IPS-11a (cell line): ENCODE measurements around the gene KLHDC4.
"Not testable (repeated sequence)": the region's sequence is repeated elsewhere in the genome, so short reads cannot be mapped to it uniquely, and the experiment has no call there.

Experiments
- H3K4me3 ChIP-seq: one replicate; pipeline ENCODE4 v1.5.1; 2013; ENCODE audit warnings: low read depth, low read length, control low read depth

The KLHDC4 gene

GRCh38 chr16:87744750-87745514 lies 20.9 kb downstream of the KLHDC4 start:
- H3K4me3 ChIP-seq, result no peak overlapping the region

- no peak overlapping the region for H3K4me3 ChIP-seq
Measured at GRCh38 chr16:87742781-87743490, 22.9 kb downstream of the KLHDC4 start.

GRCh38 chr16:87741700-87742415 lies 23.9 kb downstream of the KLHDC4 start:
- H3K4me3 ChIP-seq, result no peak overlapping the region

- no peak overlapping the region for H3K4me3 ChIP-seq
Measured at GRCh38 chr16:87740909-87741424, 24.8 kb downstream of the KLHDC4 start.

- no peak overlapping the region for H3K4me3 ChIP-seq
Measured at GRCh38 chr16:87740441-87740840, 25.3 kb downstream of the KLHDC4 start.

GRCh38 chr16:87739801-87740200 lies 26.0 kb downstream of the KLHDC4 start:
- H3K4me3 ChIP-seq, result no peak overlapping the region

- H3K4me3 ChIP-seq, result no peak overlapping the region
Measured at GRCh38 chr16:87736008-87736382, 29.8 kb downstream of the KLHDC4 start.

- no peak overlapping the region for H3K4me3 ChIP-seq
Measured at GRCh38 chr16:87735270-87736007, 30.3 kb downstream of the KLHDC4 start.

GRCh38 chr16:87734644-87735043 lies 31.1 kb downstream of the KLHDC4 start:
- no peak overlapping the region for H3K4me3 ChIP-seq

GRCh38 chr16:87733190-87733589 lies 32.6 kb downstream of the KLHDC4 start:
- no peak overlapping the region for H3K4me3 ChIP-seq

- no peak overlapping the region for H3K4me3 ChIP-seq
Measured at GRCh38 chr16:87731607-87732006, 34.2 kb downstream of the KLHDC4 start.

GRCh38 chr16:87729266-87729954 lies 36.4 kb downstream of the KLHDC4 start:
- H3K4me3 ChIP-seq, result no peak overlapping the region

- H3K4me3 ChIP-seq, result no peak overlapping the region
Measured at GRCh38 chr16:87728026-87728425, 37.8 kb downstream of the KLHDC4 start.

GRCh38 chr16:87727346-87727745 lies 38.4 kb downstream of the KLHDC4 start:
- no peak overlapping the region for H3K4me3 ChIP-seq

- not testable (repeated sequence) for H3K4me3 ChIP-seq
Measured at GRCh38 chr16:87726577-87726976, 39.2 kb downstream of the KLHDC4 start.

GRCh38 chr16:87725596-87726235 lies 40.1 kb downstream of the KLHDC4 start:
- H3K4me3 ChIP-seq, result no peak overlapping the region

GRCh38 chr16:87724490-87725291 lies 41.1 kb downstream of the KLHDC4 start:
- no peak overlapping the region for H3K4me3 ChIP-seq

GRCh38 chr16:87723226-87723623 lies 42.6 kb downstream of the KLHDC4 start:
- H3K4me3 ChIP-seq, result no peak overlapping the region
